Upper lobe of left lung (tissue), 4 donors: ENCODE data around the gene GAS2L1.

Experiments
- CTCF ChIP-seq, 6 experiments: fragments of 450-650 bp in 4 of 6; fragments of 200-600 bp in 2 of 6; sonication (generic) in 2 of 6; IDR thresholded peaks; one replicate each; pipeline ENCODE4 v1.5.1; 2016 to 2019; ENCODE audit warnings: antibody characterized with exemption in 6 of 6
- POLR2AphosphoS5 ChIP-seq, 2 donors: sonication (generic); formaldehyde crosslinking; IDR thresholded peaks; one replicate each; pipeline ENCODE4 v1.5.1; 2017; ENCODE audit warnings: antibody characterized with exemption in 2 of 2

GRCh38 chr22:29314537-29315285, 8.3 kb downstream of the GAS2L1 start:
- TF ChIP-seq CTCF (IDR thresholded peaks at IDR 0.05) (peak in 1 of 6 experiments; percentile 4), POLR2AphosphoS5 (IDR thresholded peaks at IDR 0.05) (no peak)
